Measurements from ENCODE around the gene TSKU. TPM values are rescaled to one million over a fixed set of nuclear protein-coding genes. Genes with fewer than 3 reads are reported as not detected.

TSKU gene
- total and polyA plus RNA-seq, 9 of the 15 experiments (the other 6 are each of a cell fraction or from before 2014, with no cell fraction given) = 0.60 to 11.9 (median 8.4) TPM

- TF ChIP-seq TEAD4 (IDR thresholded peaks at IDR 0.05; ENCODE audit: low read length) = no peak
- TF ChIP-seq TEAD4 (CRISPR knock-in tag; IDR thresholded peaks at IDR 0.05; ENCODE audit: borderline replicate concordance) = no peak
- peak; percentile 97 for TF ChIP-seq NFIC (IDR thresholded peaks at IDR 0.05)
- peak; percentile 43; the same call in 1 of the 2 replicates for TF ChIP-seq TCF3 (CRISPR knock-in tag; IDR thresholded peaks at IDR 0.05)
- TF ChIP-seq BRCA1 (IDR thresholded peaks at IDR 0.05) = no peak
- 0 out of 2 replicates have a peak, but pooled peaks have one; percentile 65 for TF ChIP-seq BRCA1 (CRISPR knock-in tag; IDR thresholded peaks at IDR 0.05)
- TF ChIP-seq ELK1 (CRISPR knock-in tag; IDR thresholded peaks at IDR 0.05) = no peak
- 0 out of 2 replicates have a peak, but pooled peaks have one; percentile 48 for TF ChIP-seq TARDBP (IDR thresholded peaks at IDR 0.05)
- peak in 1 of 2 experiments; percentile 54; a peak in 1 of 4 replicates for TF ChIP-seq TEAD1 (CRISPR knock-in tag; IDR thresholded peaks at IDR 0.05)
- 0 out of 2 replicates have a peak, but pooled peaks have one; percentile 51 for TF ChIP-seq ZNF740 (CRISPR knock-in tag; IDR thresholded peaks at IDR 0.05)
- TF ChIP-seq ZNF740 (tag; IDR thresholded peaks at IDR 0.05) = no peak
- TF ChIP-seq NEUROD1 (IDR thresholded peaks at IDR 0.05; ENCODE audit: borderline replicate concordance, low read depth, low read length, partially characterized antibody) = peak; percentile 42
- no peak for TF ChIP-seq CSDE1 (IDR thresholded peaks at IDR 0.05)
- no peak for TF ChIP-seq E2F5 (CRISPR knock-in tag; IDR thresholded peaks at IDR 0.05)
- peak; percentile 69 for TF ChIP-seq POLR2G (IDR thresholded peaks at IDR 0.05; ENCODE audit: low read depth, low read length)
- TF ChIP-seq ELF1 (tag; IDR thresholded peaks at IDR 0.05) = peak; percentile 57
- peak; percentile 63 for TF ChIP-seq MAX (CRISPR knock-in tag; IDR thresholded peaks at IDR 0.05)
- TF ChIP-seq HDAC1 (IDR thresholded peaks at IDR 0.05) = no peak
- TF ChIP-seq EZH2 (IDR thresholded peaks at IDR 0.05; ENCODE audit: borderline replicate concordance, low read depth, low read length) = no peak
- TF ChIP-seq STAG1 (CRISPR knock-in tag; IDR thresholded peaks at IDR 0.05; ENCODE audit: borderline replicate concordance) = peak; percentile 86
- TF ChIP-seq CCNT2 (IDR thresholded peaks at IDR 0.05; ENCODE audit: borderline replicate concordance, extremely low read depth, insufficient read length, low read depth, low read length) = peak; percentile 84
- TF ChIP-seq ZSCAN29 (IDR thresholded peaks at IDR 0.05) = peak; percentile 72; the same call in 1 of the 2 replicates
- TF ChIP-seq YY1 (IDR thresholded peaks at IDR 0.05; ENCODE audit: borderline replicate concordance in 1 of 3, control insufficient read depth in 1 of 3, extremely low read depth in 1 of 3, insufficient read depth in 3 of 3, insufficient read length in 1 of 3, insufficient replicate concordance in 2 of 3, low read depth in 1 of 3, low read length in 2 of 3) = peak in 1 of 3 experiments; percentile 33
- TF ChIP-seq RCOR1 (IDR thresholded peaks at IDR 0.05; ENCODE audit: borderline replicate concordance in 1 of 2, low read depth in 2 of 2, low read length in 2 of 2) = 0 out of 4 replicates have a peak, but pooled peaks have one; percentile 14 to 15
- peak; percentile 92 for TF ChIP-seq SMC3 (conservative IDR thresholded peaks at IDR 0.05; ENCODE audit: insufficient read depth, low read depth, low read length)
Observed at GRCh38 chr11:76799066-76799804, 16.1 kb downstream of the TSKU start (continued).

All from K562 (cell line).